H9 (cell line): ENCODE measurements around the gene NME5. TPM values are rescaled to one million over a fixed set of nuclear protein-coding genes. Genes with fewer than 3 reads are reported as not detected.

Experiments used
- DNase-seq: peaks from one replicate; pipeline ENCODE4 v3.0.0-alpha.2; 2017
- H2AFZ ChIP-seq: one replicate; pipeline ENCODE4 v1.6.1; 2013; ENCODE audit warnings: mild to moderate bottlenecking, low read length, control low read depth, moderate library complexity
- H2AK5ac ChIP-seq: 2 replicates; pipeline ENCODE4 v1.6.1; 2013; ENCODE audit warnings: low read length, control low read depth, mixed read lengths; ENCODE audit not compliant: insufficient read length
- H2BK120ac ChIP-seq: one replicate; pipeline ENCODE4 v1.6.1; 2013; ENCODE audit warnings: low read depth, mild to moderate bottlenecking, low read length, control low read depth, inconsistent platforms; ENCODE audit not compliant: poor library complexity, severe bottlenecking
- H2BK12ac ChIP-seq: 2 replicates; pipeline ENCODE4 v1.6.1; 2013; ENCODE audit warnings: low read length, control low read depth, mixed read lengths, low read depth; ENCODE audit not compliant: insufficient read length
- H2BK15ac ChIP-seq: 2 replicates; pipeline ENCODE4 v1.6.1; 2013; ENCODE audit warnings: low read depth, low read length, control low read depth
- H2BK20ac ChIP-seq: one replicate; pipeline ENCODE4 v1.6.1; 2013; ENCODE audit warnings: low read depth, mild to moderate bottlenecking, low read length, control low read depth, inconsistent platforms; ENCODE audit not compliant: poor library complexity, severe bottlenecking
- H2BK5ac ChIP-seq: 2 replicates; pipeline ENCODE4 v1.6.1; 2013; ENCODE audit warnings: low read length, control low read depth, mixed read lengths; ENCODE audit not compliant: insufficient read length
- H3K14ac ChIP-seq: 2 replicates; pipeline ENCODE4 v1.6.1; 2013; ENCODE audit warnings: low read length, control low read depth; ENCODE audit not compliant: insufficient read depth
- H3K18ac ChIP-seq: 2 replicates; pipeline ENCODE4 v1.6.1; 2013; ENCODE audit warnings: low read depth, mild to moderate bottlenecking, mixed read lengths, low read length, control low read depth; ENCODE audit not compliant: insufficient read length
- H3K23ac ChIP-seq: 2 replicates; pipeline ENCODE4 v1.6.1; 2013; ENCODE audit warnings: low read length, control low read depth, mixed read lengths, low read depth; ENCODE audit not compliant: insufficient read length
- H3K23me2 ChIP-seq: 2 replicates; pipeline ENCODE4 v1.6.1; 2013; ENCODE audit warnings: low read depth, mild to moderate bottlenecking, mixed read lengths, low read length, control low read depth; ENCODE audit not compliant: insufficient read length, poor library complexity, severe bottlenecking
- H3K27ac ChIP-seq: 2 replicates; pipeline ENCODE4 v1.5.1; 2013; ENCODE audit warnings: low read length, control low read depth, mixed read lengths, low read depth; ENCODE audit not compliant: insufficient read length
- H3K27me3 ChIP-seq: 2 replicates; pipeline ENCODE4 v1.6.1; 2013; ENCODE audit warnings: low read length, control low read depth, inconsistent platforms; ENCODE audit not compliant: insufficient read depth
- H3K4ac ChIP-seq: 2 replicates; pipeline ENCODE4 v1.6.1; 2013; ENCODE audit warnings: low read depth, mild to moderate bottlenecking, control low read depth, inconsistent platforms, low read length, moderate library complexity
- H3K4me1 ChIP-seq: 2 replicates; pipeline ENCODE4 v1.6.1; 2013; ENCODE audit warnings: low read length, control low read depth, inconsistent platforms; ENCODE audit not compliant: insufficient read depth
- H3K4me2 ChIP-seq: 2 replicates; pipeline ENCODE4 v1.6.1; 2013; ENCODE audit warnings: low read length, control low read depth, mixed read lengths; ENCODE audit not compliant: insufficient read length, insufficient read depth
- H3K56ac ChIP-seq: 2 replicates; pipeline ENCODE4 v1.6.1; 2013; ENCODE audit warnings: low read depth, mild to moderate bottlenecking, mixed read lengths, low read length, control low read depth; ENCODE audit not compliant: insufficient read length
- H3K79me1 ChIP-seq: 2 replicates; pipeline ENCODE4 v1.6.1; 2013; ENCODE audit warnings: low read depth, mild to moderate bottlenecking, moderate library complexity, low read length, control low read depth, inconsistent platforms; ENCODE audit not compliant: insufficient read depth, poor library complexity, severe bottlenecking
- H3K79me2 ChIP-seq: 2 replicates; pipeline ENCODE4 v1.6.1; 2013; ENCODE audit warnings: low read length, control low read depth, inconsistent platforms; ENCODE audit not compliant: insufficient read depth
- H3K9ac ChIP-seq: 2 replicates; pipeline ENCODE4 v1.6.1; 2013; ENCODE audit warnings: low read length, control low read depth, mixed read lengths; ENCODE audit not compliant: insufficient read length; ENCODE audit errors: extremely low read depth
- H3K9me3 ChIP-seq: one replicate; pipeline ENCODE4 v1.6.1; 2013; ENCODE audit warnings: low read depth, low read length, inconsistent platforms; ENCODE audit not compliant: control insufficient read depth
- H3T11ph ChIP-seq: one replicate; pipeline ENCODE4 v1.6.1; 2013; ENCODE audit warnings: mild to moderate bottlenecking, low read length, control low read depth, inconsistent platforms
- H4K20me1 ChIP-seq: one replicate; pipeline ENCODE4 v1.6.1; 2013; ENCODE audit not compliant: control insufficient read depth, insufficient read length, insufficient read depth
- H4K5ac ChIP-seq: 2 replicates; pipeline ENCODE4 v1.6.1; 2013; ENCODE audit warnings: low read depth, mild to moderate bottlenecking, mixed read lengths, low read length, control low read depth; ENCODE audit not compliant: insufficient read length
- H4K8ac ChIP-seq: replicated peaks from 2 replicates; pipeline ENCODE4 v1.6.1; 2013; ENCODE audit warnings: low read length, control low read depth, mixed read lengths, low read depth; ENCODE audit not compliant: insufficient read length
- H4K91ac ChIP-seq: 2 replicates; pipeline ENCODE4 v1.6.1; 2013; ENCODE audit warnings: low read depth, mild to moderate bottlenecking, moderate library complexity, mixed read lengths, low read length, control low read depth; ENCODE audit not compliant: insufficient read length
- H3K27ac Mint-ChIP-seq, 3 experiments: 2 replicates in 2 of 3; 3 replicates in 1 of 3; pipeline ENCODE4 v1.8.0; 2020 to 2021; ENCODE audit warnings: mixed read lengths in 3 of 3, mild to moderate bottlenecking in 1 of 3, moderate library complexity in 1 of 3
- H3K27me3 Mint-ChIP-seq: 2 replicates; pipeline ENCODE4 v1.8.0; 2021; ENCODE audit warnings: low read depth, mild to moderate bottlenecking, moderate library complexity, mixed read lengths
- H3K36me3 Mint-ChIP-seq, 3 experiments: 2 replicates in 2 of 3; 3 replicates in 1 of 3; pipeline ENCODE4 v1.8.0; 2020 to 2021; ENCODE audit warnings: low read depth in 3 of 3, mixed read lengths in 3 of 3; ENCODE audit not compliant: insufficient read depth in 1 of 3
- H3K4me1 Mint-ChIP-seq, 2 experiments: 2 replicates each; pipeline ENCODE4 v1.8.0; 2020; ENCODE audit warnings: mixed read lengths in 2 of 2
- H3K4me3 Mint-ChIP-seq, 2 experiments: 2 replicates in 1 of 2; 3 replicates in 1 of 2; pipeline ENCODE4 v1.8.0; 2020 to 2021; ENCODE audit warnings: mild to moderate bottlenecking in 2 of 2, mixed read lengths in 2 of 2, moderate library complexity in 1 of 2
- H3K9me3 Mint-ChIP-seq, 2 experiments: 2 replicates in 1 of 2; 3 replicates in 1 of 2; pipeline ENCODE4 v1.8.0; 2020; ENCODE audit warnings: mild to moderate bottlenecking in 2 of 2, mixed read lengths in 2 of 2, moderate library complexity in 1 of 2
- CTCF ChIP-seq: fragments of 200-600 bp; sonication (generic); conservative IDR thresholded peaks from 3 replicates; pipeline ENCODE4 v1.8.0; 2021; ENCODE audit warnings: antibody characterized with exemption, mild to moderate bottlenecking
- WGBS: extraction: QIAGEN DNeasy Blood & Tissue Kit; methylation state at CpG from one replicate; pipeline ENCODE4 v1.1.7; 2013; ENCODE audit warnings: missing lambda C conversion rate, low lambda C conversion rate, mixed read lengths; ENCODE audit not compliant: insufficient read length; ENCODE audit errors: extremely low coverage; 5-methylcytosine and 5-hydroxymethylcytosine counted together
- total RNA-seq: library from RNA; stranded (reverse); gene quantifications from 2 replicates; pipeline ENCODE4 v1.2.1, GENCODE V29; 2021

NME5 gene
- total RNA-seq, 1 experiment from 2014 or later, result 0.96 TPM

- Mint-ChIP-seq H3K9me3 (0 out of 5 replicates have a peak, but pooled peaks cover 0 to 3% of the 10 kb centered on the region in 2 experiments), H3K36me3 (no peaks in the 10 kb centered on the region)
Observed at GRCh38 chr5:138139781-138140090, 508 bp upstream of the NME5 start.

More at GRCh38 chr5:138139781-138140090, 508 bp upstream of the NME5 start:
- no peak overlapping the region for H2BK120ac ChIP-seq
- no peak overlapping the region for H3K27ac ChIP-seq
- H3K4ac ChIP-seq, result no peak overlapping the region
- TF ChIP-seq CTCF, result no peak
- peak overlapping the region; percentile 71 for H3K4me2 ChIP-seq
- no CpG with 5 or more reads among the region's 3 CpGs for WGBS
- H3K9ac ChIP-seq, result no peak overlapping the region
- H3K14ac ChIP-seq, result no peak overlapping the region
- H4K20me1 ChIP-seq, result no peaks in the 10 kb centered on the region
- H3K27ac Mint-ChIP-seq, result no peak overlapping the region
- no peak overlapping the region for H4K5ac ChIP-seq
- H2BK5ac ChIP-seq, result no peak overlapping the region
- no peak overlapping the region for H4K8ac ChIP-seq
- H2AFZ ChIP-seq, result no peak overlapping the region
- no peaks in the 10 kb centered on the region; the same call in 1 of the 2 replicates for H3K27me3 ChIP-seq
- H3T11ph ChIP-seq, result no peak overlapping the region
- H3K27me3 Mint-ChIP-seq, result peaks cover 6% of the 10 kb centered on the region
- no peak overlapping the region for H2AK5ac ChIP-seq
- H3K9me3 ChIP-seq, result no peaks in the 10 kb centered on the region
- H2BK12ac ChIP-seq, result no peak overlapping the region
- no peaks in the 10 kb centered on the region for H3K79me1 ChIP-seq
- peaks cover 6% of the 10 kb centered on the region in 2 experiments for H3K4me1 Mint-ChIP-seq
- DNase-seq, result no peak
- H3K4me3 Mint-ChIP-seq, result peak overlapping the region; percentile 73 to 82
- no peak overlapping the region for H3K18ac ChIP-seq
- no peaks in the 10 kb centered on the region for H3K79me2 ChIP-seq
- no peak overlapping the region for H2BK20ac ChIP-seq
- H3K23me2 ChIP-seq, result peaks cover 5% of the 10 kb centered on the region
- no peak overlapping the region for H2BK15ac ChIP-seq
- no peak overlapping the region for H3K56ac ChIP-seq
- no peak overlapping the region for H3K23ac ChIP-seq
- H4K91ac ChIP-seq, result no peak overlapping the region
- no peaks in the 10 kb centered on the region for H3K4me1 ChIP-seq
